Right cardiac atrium (tissue), 5 donors: Measurements from ENCODE around the gene LRTM2. TPM values are rescaled to one million over a fixed set of nuclear protein-coding genes. Genes with fewer than 3 reads are reported as not detected.

Source experiments
- ATAC-seq, 2 donors: fragments of 200-7000 bp; cut with Tn5 transposase; one replicate each; pipeline versions ENCODE4 v1.8.0 to v1.9.1; 2020; ENCODE audit warnings: moderate library complexity in 2 of 2, mild to moderate bottlenecking in 1 of 2
- DNase-seq, 3 donors: peaks; one replicate each; pipeline ENCODE4 v3.0.0-alpha.2; 2020
- H3K27ac ChIP-seq: one replicate; pipeline ENCODE4 v1.5.1; 2013; ENCODE audit warnings: mild to moderate bottlenecking, low read length, control low read depth, moderate library complexity
- H3K27me3 ChIP-seq: one replicate; pipeline ENCODE4 v1.6.1; 2013; ENCODE audit not compliant: control insufficient read depth, insufficient read depth
- H3K4me1 ChIP-seq: one replicate; pipeline ENCODE4 v1.6.1; 2013; ENCODE audit warnings: low read length; ENCODE audit not compliant: control insufficient read depth, insufficient read depth
- H3K4me3 ChIP-seq: one replicate; pipeline ENCODE4 v1.5.1; 2013; ENCODE audit warnings: low read length, control low read depth
- H3K9me3 ChIP-seq: one replicate; pipeline ENCODE4 v1.6.1; 2013; ENCODE audit warnings: low read length; ENCODE audit not compliant: control insufficient read depth
- WGBS: extraction: QIAGEN DNeasy Blood & Tissue Kit; methylation state at CpG from one replicate; pipeline ENCODE4 v1.1.7; 2013; 5-methylcytosine and 5-hydroxymethylcytosine counted together
- intact Hi-C, 4 donors: fragments of 100-400 bp; cut with DNase I; formaldehyde crosslinking; loops; one replicate each; pipeline versions ENCODE4 v1.11.0 to v1.14.0; 2022 to 2023
- polyA plus RNA-seq: library from polyadenylated mRNA; stranded (reverse); fragments of 200-250 nt; gene quantifications from one replicate; pipeline ENCODE4 v1.2.3, GENCODE V29; 2013
- total RNA-seq, 4 donors: library from RNA; stranded (reverse); fragmentation: NEBNext Ultra II Directional; extraction: Animal tissue kit (Norgen Biotek cat#: 25700); gene quantifications; one replicate each; pipeline ENCODE4 v1.2.1, GENCODE V29; 2021
- donor health status: healthy with polysubstance abuse.
- donor health status: DM: no; HTN: yes; CAD: no.
- donor health status: DM: no; HTN: no; CAD: no.
- donor health status: DM: no; HTN: yes; CAD: no; lungs with severe emphysema.
- donor health status: DM: yes; HTN: yes; CAD: no.

LRTM2 gene
- total and polyA plus RNA-seq, 5 donors, result not detected

DNA sequence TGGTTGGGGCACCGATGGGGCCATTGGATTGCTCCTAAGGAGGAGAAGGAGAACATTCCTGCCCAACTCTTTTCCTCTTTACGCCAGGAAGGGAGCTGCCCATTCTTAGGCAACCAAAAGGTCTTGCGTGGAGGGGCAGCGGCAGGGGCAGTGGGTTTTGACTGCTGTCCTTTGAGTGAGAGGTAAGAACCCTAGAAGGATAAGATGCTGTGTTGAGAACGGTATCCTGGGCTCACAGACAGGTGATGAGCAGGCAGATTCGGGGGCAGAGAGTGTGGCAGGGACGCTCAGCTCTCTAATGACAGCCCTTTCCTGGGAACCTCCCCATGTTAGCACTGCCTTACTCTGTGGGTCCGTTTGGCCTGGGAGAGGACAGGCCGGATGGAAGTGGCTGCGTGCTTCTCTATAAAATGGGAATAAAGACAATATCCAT is 13.2 kb downstream of the LRTM2 start:
- intact Hi-C loops, result no loop called here
- peaks cover 2% of the 10 kb centered on the region for H3K4me1 ChIP-seq
- DNase-seq (peak in 2 of 3 donors; percentile 0 to 3), ATAC-seq (no peak)
- 81% methylated on average over 10 of the region's 10 CpGs for WGBS
- H3K27me3 ChIP-seq, result no peaks in the 10 kb centered on the region
- H3K9me3 ChIP-seq, result no peaks in the 10 kb centered on the region
- H3K4me3 ChIP-seq, result no peak overlapping the region
- H3K27ac ChIP-seq, result no peak overlapping the region

DNA sequence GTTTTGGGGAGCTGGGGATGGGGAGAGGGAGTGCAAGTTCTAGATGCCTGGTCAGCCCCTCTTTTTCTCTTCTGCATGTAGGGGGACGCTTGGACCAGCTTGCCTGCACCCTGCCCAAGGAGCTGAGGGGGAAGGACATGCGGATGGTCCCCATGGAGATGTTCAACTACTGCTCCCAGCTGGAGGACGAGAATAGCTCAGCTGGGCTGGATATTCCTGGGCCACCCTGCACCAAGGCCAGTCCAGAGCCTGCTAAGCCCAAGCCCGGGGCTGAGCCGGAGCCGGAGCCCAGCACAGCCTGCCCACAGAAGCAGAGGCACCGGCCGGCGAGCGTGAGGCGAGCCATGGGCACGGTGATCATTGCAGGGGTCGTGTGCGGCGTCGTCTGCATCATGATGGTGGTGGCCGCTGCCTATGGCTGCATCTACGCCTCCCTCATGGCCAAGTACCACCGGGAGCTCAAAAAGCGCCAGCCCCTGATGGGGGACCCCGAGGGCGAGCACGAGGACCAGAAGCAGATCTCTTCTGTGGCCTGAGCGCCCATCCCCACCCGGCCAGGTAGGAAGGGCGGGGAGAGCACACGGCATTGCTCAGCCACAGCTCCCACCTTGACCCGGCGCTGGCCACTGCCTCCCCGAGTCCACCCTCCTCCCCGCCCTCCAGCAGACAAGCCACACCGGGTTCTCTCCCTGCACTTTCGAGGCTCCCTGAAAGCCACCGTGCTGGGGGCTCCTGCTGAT is 14.0 kb downstream of the LRTM2 start:
- H3K4me1 ChIP-seq, result peaks cover 2% of the 10 kb centered on the region
- no peak overlapping the region for H3K4me3 ChIP-seq
- no peak overlapping the region for H3K27ac ChIP-seq
- peak in 2 of 3 donors; percentile 7 to 27 for DNase-seq
- no peaks in the 10 kb centered on the region for H3K9me3 ChIP-seq
- intact Hi-C loops, result no loop called here
- 87% methylated on average over 34 of the region's 34 CpGs for WGBS
- no peaks in the 10 kb centered on the region for H3K27me3 ChIP-seq
- ATAC-seq, result no peak

DNA sequence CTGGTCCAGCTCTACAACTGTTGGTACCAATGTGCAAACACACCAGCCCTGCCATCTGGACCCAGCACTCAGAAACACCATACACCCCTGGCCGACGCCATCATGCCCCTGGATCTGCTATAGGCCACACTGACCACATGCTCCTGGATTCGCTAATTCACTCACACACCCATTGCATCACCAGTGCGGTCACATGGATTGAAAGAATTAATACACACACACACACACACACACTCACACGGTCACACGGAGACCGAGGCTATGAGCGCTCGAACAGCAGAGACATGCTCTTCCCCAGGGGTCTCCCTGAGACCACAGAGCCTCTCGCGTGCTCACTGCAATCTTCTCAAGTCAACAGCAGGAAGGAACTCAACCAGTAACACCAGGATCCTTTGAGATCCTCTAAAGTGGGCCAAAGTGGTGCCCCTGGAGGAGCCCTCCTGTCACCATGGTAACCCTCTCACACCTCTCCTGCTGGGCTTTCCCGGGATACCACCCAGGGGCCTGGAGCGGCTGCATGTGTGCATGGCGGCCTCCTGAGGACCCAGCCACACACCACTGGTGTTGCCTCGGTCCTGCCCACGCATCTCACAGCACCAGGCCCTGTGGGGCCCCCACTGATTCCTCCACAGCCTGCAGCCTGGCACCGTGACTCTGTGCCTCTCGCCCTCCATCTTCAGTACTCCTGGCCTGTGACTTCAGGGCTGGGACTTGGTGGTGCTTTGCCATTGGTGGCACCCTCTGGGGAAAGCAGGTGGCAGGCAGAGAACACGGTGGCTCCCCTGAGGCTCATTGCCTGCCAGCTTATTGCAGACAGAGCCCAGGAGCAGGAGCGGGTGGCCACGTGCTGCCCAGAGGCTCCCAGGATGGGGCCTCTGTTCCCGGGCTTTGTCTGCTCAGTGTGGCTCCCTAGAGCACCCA is 15.1 kb downstream of the LRTM2 start:
- Histone ChIP-seq H3K4me1 (peaks cover 2% of the 10 kb centered on the region), H3K27me3 (no peaks in the 10 kb centered on the region), H3K27ac (no peak overlapping the region), H3K9me3 (no peaks in the 10 kb centered on the region), H3K4me3 (no peak overlapping the region)
- ATAC-seq, result no peak
- 79% methylated on average over 22 of the region's 22 CpGs for WGBS
- DNase-seq, result peak in 2 of 3 donors; percentile 6 to 26
- intact Hi-C loops, result no loop called here

DNA sequence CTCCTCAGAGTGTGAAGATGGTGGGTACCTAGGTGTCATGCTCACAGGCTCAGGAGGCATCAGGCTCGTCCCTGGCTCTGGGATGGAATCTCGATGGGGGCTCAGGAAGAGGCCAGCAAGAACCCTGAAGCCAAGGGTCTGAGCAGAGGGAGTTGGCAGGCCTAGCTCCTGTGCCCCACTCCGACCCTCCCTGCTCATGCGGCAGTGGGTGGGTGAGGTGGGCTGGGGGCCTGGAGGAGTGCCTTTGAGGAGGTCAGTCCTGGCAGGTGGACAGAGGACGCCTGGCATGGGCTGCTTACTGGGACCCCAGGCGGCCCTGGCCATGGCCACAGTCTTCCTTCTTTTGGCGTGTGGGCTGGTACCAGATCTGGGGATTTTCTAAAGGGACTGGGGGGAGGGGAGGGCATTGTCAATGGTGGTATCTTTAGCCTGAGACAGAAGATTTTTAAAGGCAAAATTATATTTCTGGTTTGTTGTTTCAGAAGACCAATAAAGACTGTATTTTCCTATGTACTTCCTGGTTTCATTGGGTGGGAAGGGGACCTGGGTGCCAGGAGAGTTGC is 16.0 kb downstream of the LRTM2 start:
- Histone ChIP-seq H3K27ac (no peak overlapping the region), H3K4me3 (no peak overlapping the region), H3K27me3 (no peaks in the 10 kb centered on the region), H3K4me1 (no peaks in the 10 kb centered on the region), H3K9me3 (no peaks in the 10 kb centered on the region)
- no peak for ATAC-seq
- intact Hi-C loops, result no loop called here
- WGBS, result 75% methylated on average over 7 of the region's 7 CpGs
- DNase-seq, result peak in 1 of 3 donors; percentile 0

DNA sequence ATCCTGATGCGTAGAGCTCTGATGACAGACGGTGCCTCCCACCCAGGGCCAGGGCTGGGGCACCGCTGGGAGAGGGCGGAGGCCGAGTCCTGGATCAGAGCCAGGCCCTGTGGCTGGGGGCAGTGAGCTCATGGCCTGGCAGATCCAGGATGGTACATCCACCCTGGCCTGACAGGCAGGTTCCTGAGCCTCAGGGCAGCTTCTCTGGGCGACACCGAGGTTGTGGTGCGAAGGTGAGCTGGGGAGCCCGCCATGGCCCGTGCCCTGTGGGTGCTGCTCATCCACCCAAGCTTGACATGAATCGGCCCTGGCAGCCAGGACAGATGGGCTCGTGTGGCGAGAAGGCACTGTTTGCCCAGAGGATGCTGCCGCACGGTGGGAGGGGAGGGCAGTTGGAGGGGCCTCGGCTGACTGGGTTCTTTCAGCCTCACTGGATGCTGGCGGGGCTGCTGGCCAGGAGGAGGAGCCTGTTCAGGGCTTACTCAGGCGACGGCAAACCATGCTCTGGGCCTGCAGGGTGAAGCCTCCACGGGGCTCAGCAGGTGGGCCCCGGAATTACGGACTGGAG is 16.6 kb downstream of the LRTM2 start:
- intact Hi-C loops, result no loop called here
- no peak overlapping the region for H3K27ac ChIP-seq
- no peaks in the 10 kb centered on the region for H3K27me3 ChIP-seq
- no peak for ATAC-seq
- DNase-seq, result peak in 1 of 3 donors; percentile 11
- 71% methylated on average over 22 of the region's 22 CpGs for WGBS
- H3K4me1 ChIP-seq, result no peaks in the 10 kb centered on the region
- H3K4me3 ChIP-seq, result no peak overlapping the region
- no peaks in the 10 kb centered on the region for H3K9me3 ChIP-seq

DNA sequence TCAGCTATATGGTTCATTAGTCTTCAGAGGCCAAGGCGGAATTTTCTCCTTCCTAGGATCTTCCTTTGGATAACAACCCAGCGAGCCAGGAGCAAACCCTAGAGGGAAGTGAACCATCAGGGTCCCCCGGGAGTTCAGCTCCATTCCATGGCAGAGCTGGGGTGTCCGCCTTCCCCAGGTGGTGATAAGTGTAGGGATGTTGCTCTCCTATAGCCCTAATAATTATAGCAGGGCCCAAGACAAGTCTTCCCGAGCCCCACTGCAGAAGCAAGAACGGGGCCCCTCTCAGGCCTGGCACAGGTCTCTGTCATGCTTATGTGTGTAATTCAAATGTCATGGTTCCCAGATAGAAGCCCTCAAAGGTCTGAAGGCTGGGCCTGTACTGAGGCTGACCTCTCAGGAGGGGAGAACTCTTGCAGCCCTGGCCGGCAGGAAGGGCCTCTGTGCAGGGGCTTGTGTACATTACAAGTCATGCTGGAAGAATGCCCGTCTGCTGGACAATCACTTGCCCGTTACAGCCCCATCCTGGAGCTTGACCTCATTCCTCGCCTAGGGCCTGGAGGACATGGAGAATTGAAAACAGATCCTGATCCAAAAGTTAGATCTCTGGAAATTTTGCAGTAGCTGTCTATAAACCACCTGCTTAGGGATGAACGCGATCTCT is 17.3 kb downstream of the LRTM2 start:
- Histone ChIP-seq H3K4me3 (no peak overlapping the region), H3K4me1 (no peaks in the 10 kb centered on the region), H3K27me3 (no peaks in the 10 kb centered on the region), H3K27ac (no peak overlapping the region), H3K9me3 (no peaks in the 10 kb centered on the region)
- WGBS, result 77% methylated on average over 12 of the region's 12 CpGs
- DNase-seq (no peak), ATAC-seq (no peak)
- intact Hi-C loops, result no loop called here

DNA sequence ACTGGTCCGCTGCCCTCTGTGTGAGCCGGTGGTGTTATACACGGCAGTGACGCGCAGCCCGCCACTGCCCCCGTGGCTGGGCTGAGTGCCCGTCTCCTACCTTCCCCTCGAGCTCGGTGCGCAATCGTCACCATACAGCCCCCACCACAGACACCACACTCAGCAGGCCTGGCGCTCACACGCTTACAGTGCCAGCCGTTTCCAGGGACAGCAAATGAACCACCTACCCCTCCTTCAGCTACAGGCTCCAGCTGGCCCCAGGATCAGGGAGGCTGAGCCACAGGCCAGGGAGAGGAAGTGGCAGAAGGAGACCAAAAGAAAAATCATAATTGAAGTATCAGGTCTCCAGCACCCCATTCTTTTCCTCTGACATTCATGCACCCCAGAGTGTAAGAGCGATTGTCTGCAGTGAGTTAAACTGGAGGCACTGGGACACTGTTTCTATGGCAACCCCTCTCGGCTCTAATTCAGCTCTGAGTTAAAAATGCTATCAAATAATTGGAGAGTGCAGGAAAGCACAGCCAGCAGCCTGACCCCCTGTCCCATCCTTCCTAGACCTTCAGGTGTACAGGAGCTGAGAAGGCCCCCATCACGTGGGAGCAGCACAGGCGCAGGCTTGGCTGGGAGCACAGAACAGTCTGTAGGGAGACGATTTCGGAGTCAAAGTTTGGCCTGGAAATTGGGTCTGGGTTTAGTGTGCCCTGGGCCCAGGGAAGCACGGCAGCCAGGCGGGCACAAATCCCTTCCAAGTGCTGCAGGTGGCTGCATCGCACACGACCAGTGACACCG is 18.0 kb downstream of the LRTM2 start:
- Histone ChIP-seq H3K4me1 (no peaks in the 10 kb centered on the region), H3K27ac (no peak overlapping the region), H3K27me3 (no peaks in the 10 kb centered on the region), H3K4me3 (no peak overlapping the region), H3K9me3 (no peaks in the 10 kb centered on the region)
- ATAC-seq (no peak), DNase-seq (no peak)
- intact Hi-C loops, result no loop called here
- WGBS, result 83% methylated on average over 26 of the region's 26 CpGs

DNA sequence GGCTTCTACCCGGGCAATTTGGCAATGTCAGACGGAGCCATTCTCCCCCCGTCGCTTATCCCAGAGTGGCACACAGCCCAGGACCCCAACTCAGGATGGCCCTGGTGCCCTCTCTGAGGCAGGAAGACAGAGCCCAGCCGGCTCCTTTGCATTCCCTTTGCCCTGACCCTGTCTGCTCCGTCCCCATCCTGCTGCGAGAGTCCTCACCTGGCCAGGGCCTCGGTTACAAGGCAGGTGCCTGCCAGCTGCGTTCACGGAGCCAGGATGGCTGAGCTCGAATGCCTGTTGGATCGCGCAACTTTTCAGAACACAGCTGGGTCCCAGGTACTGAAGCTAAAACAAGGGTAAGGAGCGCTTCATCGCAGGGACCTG is 18.6 kb downstream of the LRTM2 start:
- ATAC-seq (no peak), DNase-seq (no peak)
- H3K9me3 ChIP-seq, result no peaks in the 10 kb centered on the region
- no peaks in the 10 kb centered on the region for H3K4me1 ChIP-seq
- intact Hi-C loops, result no loop called here
- no peak overlapping the region for H3K27ac ChIP-seq
- WGBS, result 83% methylated on average over 15 of the region's 15 CpGs
- H3K27me3 ChIP-seq, result no peaks in the 10 kb centered on the region
- H3K4me3 ChIP-seq, result no peak overlapping the region

DNA sequence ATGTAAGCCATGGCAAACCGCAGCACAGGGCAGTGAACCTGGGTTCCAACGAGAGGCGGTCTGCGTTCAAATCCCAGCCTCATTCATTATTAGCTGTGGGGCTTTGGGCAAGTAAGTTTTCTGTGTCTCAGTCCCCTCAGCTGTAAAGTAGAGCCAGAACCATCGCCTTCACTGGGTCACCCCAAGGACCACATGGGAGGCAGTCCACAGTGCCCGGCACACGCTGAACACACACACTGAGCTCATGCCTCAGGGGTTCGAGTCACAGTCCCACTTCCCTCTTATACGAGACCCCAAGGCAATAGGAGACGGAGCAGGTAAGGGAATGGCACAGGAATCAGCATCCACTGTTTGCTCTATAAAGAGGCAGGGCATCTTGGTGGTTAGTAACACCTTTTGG is 19.1 kb downstream of the LRTM2 start:
- no peak overlapping the region for H3K27ac ChIP-seq
- DNase-seq (no peak), ATAC-seq (no peak)
- no peaks in the 10 kb centered on the region for H3K4me1 ChIP-seq
- H3K27me3 ChIP-seq, result no peaks in the 10 kb centered on the region
- H3K4me3 ChIP-seq, result no peak overlapping the region
- no peaks in the 10 kb centered on the region for H3K9me3 ChIP-seq
- WGBS, result 89% methylated on average over 10 of the region's 10 CpGs
- intact Hi-C loops, result no loop called here
